ENCODE data around the gene CACNA2D3. TPM values are rescaled to one million over a fixed set of nuclear protein-coding genes. Genes with fewer than 3 reads are reported as not detected.

The CACNA2D3 gene
- total RNA-seq, 1 experiment from 2014 or later, result 7.6 TPM

GRCh38 chr3:54339608-54340007 is 217.3 kb downstream of the CACNA2D3 start:
- no peak for DNase-seq (ENCODE audit: low spot score)

- DNase-seq (ENCODE audit: low spot score), result no peak
Observed at GRCh38 chr3:54341811-54342210, 219.5 kb downstream of the CACNA2D3 start.

GRCh38 chr3:54342676-54343075 is 220.3 kb downstream of the CACNA2D3 start:
- no peak for DNase-seq (ENCODE audit: low spot score)

GRCh38 chr3:54343495-54343894 is 221.1 kb downstream of the CACNA2D3 start:
- no peak for DNase-seq (ENCODE audit: low spot score)

GRCh38 chr3:54344601-54345231 is 222.4 kb downstream of the CACNA2D3 start:
- no peak for DNase-seq (ENCODE audit: low spot score)

- DNase-seq (ENCODE audit: low spot score), result peak; percentile 25
Observed at GRCh38 chr3:54345847-54346375, 223.6 kb downstream of the CACNA2D3 start.

- no peak for DNase-seq (ENCODE audit: low spot score)
Observed at GRCh38 chr3:54347060-54347459, 224.7 kb downstream of the CACNA2D3 start.

GRCh38 chr3:54347933-54348332 is 225.6 kb downstream of the CACNA2D3 start:
- peak; percentile 14 for DNase-seq (ENCODE audit: low spot score)

- peak; percentile 84 for DNase-seq (ENCODE audit: low spot score)
Observed at GRCh38 chr3:54349231-54349652, 226.9 kb downstream of the CACNA2D3 start.

GRCh38 chr3:54349691-54350090 is 227.3 kb downstream of the CACNA2D3 start:
- DNase-seq (ENCODE audit: low spot score), result no peak

- DNase-seq (ENCODE audit: low spot score), result peak; percentile 29
Observed at GRCh38 chr3:54353546-54353945, 231.2 kb downstream of the CACNA2D3 start.

GRCh38 chr3:54353946-54354345 is 231.6 kb downstream of the CACNA2D3 start:
- DNase-seq (ENCODE audit: low spot score), result peak; percentile 14

GRCh38 chr3:54355800-54356199 is 233.4 kb downstream of the CACNA2D3 start:
- peak; percentile 64 for DNase-seq (ENCODE audit: low spot score)

GRCh38 chr3:54356261-54357045 is 234.1 kb downstream of the CACNA2D3 start:
- peak; percentile 77 for DNase-seq (ENCODE audit: low spot score)

- no peak for DNase-seq (ENCODE audit: low spot score)
Observed at GRCh38 chr3:54357301-54357700, 234.9 kb downstream of the CACNA2D3 start.

GRCh38 chr3:54358316-54358715 is 236.0 kb downstream of the CACNA2D3 start:
- no peak for DNase-seq (ENCODE audit: low spot score)

GRCh38 chr3:54358969-54359694 is 236.8 kb downstream of the CACNA2D3 start:
- DNase-seq (ENCODE audit: low spot score), result peak; percentile 35

GRCh38 chr3:54360320-54360719 is 238.0 kb downstream of the CACNA2D3 start:
- no peak for DNase-seq (ENCODE audit: low spot score)

GRCh38 chr3:54361746-54362283 is 239.5 kb downstream of the CACNA2D3 start:
- DNase-seq (ENCODE audit: low spot score), result no peak

GRCh38 chr3:54366007-54366750 is 243.8 kb downstream of the CACNA2D3 start:
- DNase-seq (ENCODE audit: low spot score), result no peak

GRCh38 chr3:54366839-54367238 is 244.5 kb downstream of the CACNA2D3 start:
- no peak for DNase-seq (ENCODE audit: low spot score)

All from A172 (cell line).